Osteoblast (primary cell): ENCODE results near the gene PSMB7. TPM values are rescaled to one million over a fixed set of nuclear protein-coding genes. Genes with fewer than 3 reads are reported as not detected.

Experiments
- DNase-seq: peaks from one replicate; pipeline ENCODE4 v3.0.0; 2011; ENCODE audit warnings: low spot score, mixed read lengths; ENCODE audit not compliant: insufficient read length; ENCODE audit errors: missing footprints
- H2AFZ ChIP-seq: 2 replicates; pipeline ENCODE4 v1.6.0; 2011; ENCODE audit warnings: mild to moderate bottlenecking, low read length
- H3K27ac ChIP-seq: 2 replicates; pipeline ENCODE4 v1.5.1; 2011; ENCODE audit warnings: mild to moderate bottlenecking, low read depth, low read length, moderate library complexity
- H3K27me3 ChIP-seq: 2 replicates; pipeline ENCODE4 v1.6.0; 2012; ENCODE audit warnings: mild to moderate bottlenecking, control low read depth, inconsistent platforms, low read length, moderate library complexity; ENCODE audit not compliant: insufficient read depth
- H3K36me3 ChIP-seq: 2 replicates; pipeline ENCODE4 v1.5.1; 2011; ENCODE audit warnings: mild to moderate bottlenecking, low read length, control low read depth, moderate library complexity; ENCODE audit not compliant: insufficient read depth
- H3K4me1 ChIP-seq: 2 replicates; pipeline ENCODE4 v1.5.1; 2011; ENCODE audit warnings: mild to moderate bottlenecking, low read length, control low read depth, moderate library complexity; ENCODE audit not compliant: insufficient read depth
- H3K4me2 ChIP-seq: 2 replicates; pipeline ENCODE4 v1.6.0; 2011; ENCODE audit warnings: mild to moderate bottlenecking, low read length; ENCODE audit not compliant: insufficient read depth
- H3K4me3 ChIP-seq: fragments of 200-600 bp; sonication (generic); 3 replicates; pipeline ENCODE4 v1.5.1; 2012; ENCODE audit warnings: mild to moderate bottlenecking, low read length, inconsistent platforms; ENCODE audit not compliant: insufficient read depth
- H3K79me2 ChIP-seq: 2 replicates; pipeline ENCODE4 v1.6.0; 2012; ENCODE audit warnings: mild to moderate bottlenecking, low read length, control low read depth, inconsistent platforms; ENCODE audit not compliant: insufficient read depth
- H3K9me3 ChIP-seq: 2 replicates; pipeline ENCODE4 v1.5.1; 2011; ENCODE audit warnings: low read depth, low read length, control low read depth
- H4K20me1 ChIP-seq: 2 replicates; pipeline ENCODE4 v1.6.0; 2012; ENCODE audit warnings: mild to moderate bottlenecking, low read length, control low read depth; ENCODE audit not compliant: insufficient read depth
- CTCF ChIP-seq: IDR thresholded peaks from 2 replicates; pipeline ENCODE4 v1.5.1; 2011; ENCODE audit warnings: mild to moderate bottlenecking, low read depth, low read length, moderate library complexity; ENCODE audit errors: extremely low read depth
- total RNA-seq: library from RNA; depleted of rRNA; stranded (reverse); fragments of >200 nt; gene quantifications from 2 replicates; pipeline ENCODE4 v1.2.3, GENCODE V29; 2012

The PSMB7 gene
- total RNA-seq, 1 donor, result 136 TPM

GRCh38 chr9:124457079-124457886, 42.0 kb upstream of the PSMB7 start:
- Histone ChIP-seq H3K27me3 (peaks cover 12% of the 10 kb centered on the region), H3K4me3 (no peak overlapping the region), H3K4me1 (no peaks in the 10 kb centered on the region), H3K4me2 (no peak overlapping the region), H3K79me2 (no peaks in the 10 kb centered on the region), H3K27ac (no peak overlapping the region), H4K20me1 (no peaks in the 10 kb centered on the region), H3K36me3 (no peaks in the 10 kb centered on the region), H3K9me3 (no peaks in the 10 kb centered on the region), H2AFZ (no peak overlapping the region)
- TF ChIP-seq CTCF, result no peak
- DNase-seq, result peak; percentile 69

GRCh38 chr9:124456341-124457078, 41.3 kb upstream of the PSMB7 start:
- H2AFZ ChIP-seq, result no peak overlapping the region
- H3K27me3 ChIP-seq, result peaks cover 18% of the 10 kb centered on the region
- no peaks in the 10 kb centered on the region for H3K9me3 ChIP-seq
- peak; percentile 87 for DNase-seq
- H3K4me1 ChIP-seq, result no peaks in the 10 kb centered on the region
- no peaks in the 10 kb centered on the region for H4K20me1 ChIP-seq
- H3K36me3 ChIP-seq, result no peaks in the 10 kb centered on the region
- no peak overlapping the region for H3K27ac ChIP-seq
- TF ChIP-seq CTCF, result no peak
- no peaks in the 10 kb centered on the region for H3K79me2 ChIP-seq
- H3K4me3 ChIP-seq, result no peak overlapping the region
- no peak overlapping the region for H3K4me2 ChIP-seq

- H3K9me3 ChIP-seq, result no peaks in the 10 kb centered on the region
- peaks cover 22% of the 10 kb centered on the region for H3K27me3 ChIP-seq
- H3K4me2 ChIP-seq, result no peak overlapping the region
- H3K4me1 ChIP-seq, result no peaks in the 10 kb centered on the region
- no peaks in the 10 kb centered on the region for H3K79me2 ChIP-seq
- peak; percentile 80 for DNase-seq
- H3K27ac ChIP-seq, result no peak overlapping the region
- H2AFZ ChIP-seq, result no peak overlapping the region
- no peak for TF ChIP-seq CTCF
- no peaks in the 10 kb centered on the region for H4K20me1 ChIP-seq
- H3K4me3 ChIP-seq, result no peak overlapping the region
- H3K36me3 ChIP-seq, result no peaks in the 10 kb centered on the region
Observed at GRCh38 chr9:124455820-124456219, 40.6 kb upstream of the PSMB7 start.
